ENCODE data around the gene FBN2. TPM values are rescaled to one million over a fixed set of nuclear protein-coding genes. Genes with fewer than 3 reads are reported as not detected.

FBN2 gene
- total RNA-seq, 4 donors from 2014 or later = 5.4 to 14.9 (median 10.1) TPM

- H3K27ac ChIP-seq (replicated peaks in 1 of 4) = no peak overlapping the region
- H3K4me3 ChIP-seq = no peak overlapping the region
- WGBS = 87% methylated on average over 3 of the region's 3 CpGs
- TF ChIP-seq POLR2AphosphoS5 (IDR thresholded peaks at IDR 0.05) = no peak
- no peak for TF ChIP-seq EP300 (IDR thresholded peaks at IDR 0.05)
- no peak for TF ChIP-seq CTCF (IDR thresholded peaks at IDR 0.05)
- TF ChIP-seq POLR2A (IDR thresholded peaks at IDR 0.05; ENCODE audit: low read depth) = no peak
- no peaks in the 10 kb centered on the region for H3K9me3 ChIP-seq
- no peaks in the 10 kb centered on the region for H3K27me3 ChIP-seq
- no peaks in the 10 kb centered on the region for H3K36me3 ChIP-seq
- H3K4me1 ChIP-seq = no peaks in the 10 kb centered on the region
- intact Hi-C loops (cut with DNase I) = no loop called here
- no peak for DNase-seq (ENCODE audit: extremely low spot score)
Measured at GRCh38 chr5:128243958-128244582, 294.0 kb downstream of the FBN2 start.

- Histone ChIP-seq H3K4me3 (no peak overlapping the region), H3K36me3 (no peaks in the 10 kb centered on the region), H3K4me1 (peaks cover 4 to 9% (median 7%) of the 10 kb centered on the region in 4 donors), H3K27ac (replicated peaks in 1 of 4) (no peak overlapping the region), H3K9me3 (no peaks in the 10 kb centered on the region), H3K27me3 (no peaks in the 10 kb centered on the region)
- no peak for DNase-seq (ENCODE audit: extremely low spot score)
- TF ChIP-seq POLR2A (IDR thresholded peaks at IDR 0.05; ENCODE audit: low read depth) = no peak
- no peak for TF ChIP-seq POLR2AphosphoS5 (IDR thresholded peaks at IDR 0.05)
- TF ChIP-seq CTCF (IDR thresholded peaks at IDR 0.05) = no peak
- no peak for TF ChIP-seq EP300 (IDR thresholded peaks at IDR 0.05)
- intact Hi-C loops (cut with DNase I) = no loop called here
- WGBS = 79% methylated on average over 2 of the region's 2 CpGs
Measured at GRCh38 chr5:128241051-128241695, 296.9 kb downstream of the FBN2 start.

GRCh38 chr5:128237546-128237945 is 300.5 kb downstream of the FBN2 start:
- 47% methylated on average over 8 of the region's 8 CpGs for WGBS
- H3K27me3 ChIP-seq = no peaks in the 10 kb centered on the region
- no peak for DNase-seq (ENCODE audit: extremely low spot score)
- intact Hi-C loops (cut with DNase I) = no loop called here
- no peaks in the 10 kb centered on the region for H3K36me3 ChIP-seq
- TF ChIP-seq EP300 (IDR thresholded peaks at IDR 0.05) (no peak), POLR2AphosphoS5 (IDR thresholded peaks at IDR 0.05) (no peak), POLR2A (IDR thresholded peaks at IDR 0.05; ENCODE audit: low read depth) (no peak), CTCF (IDR thresholded peaks at IDR 0.05) (no peak)
- no peaks in the 10 kb centered on the region for H3K9me3 ChIP-seq
- peaks cover 4 to 9% (median 7%) of the 10 kb centered on the region in 4 donors for H3K4me1 ChIP-seq
- no peak overlapping the region for H3K4me3 ChIP-seq
- H3K27ac ChIP-seq (replicated peaks in 1 of 4) = no peak overlapping the region

- TF ChIP-seq POLR2A (IDR thresholded peaks at IDR 0.05; ENCODE audit: low read depth) = no peak
- TF ChIP-seq POLR2AphosphoS5 (IDR thresholded peaks at IDR 0.05) = no peak
- no peak for TF ChIP-seq EP300 (IDR thresholded peaks at IDR 0.05)
- TF ChIP-seq CTCF (IDR thresholded peaks at IDR 0.05) = no peak
- intact Hi-C loops (cut with DNase I) = no loop called here
- Histone ChIP-seq H3K27me3 (no peaks in the 10 kb centered on the region), H3K4me3 (no peak overlapping the region), H3K9me3 (no peaks in the 10 kb centered on the region), H3K36me3 (no peaks in the 10 kb centered on the region), H3K4me1 (peaks cover 4 to 9% (median 7%) of the 10 kb centered on the region in 4 donors), H3K27ac (replicated peaks in 1 of 4) (no peak overlapping the region)
- DNase-seq (ENCODE audit: extremely low spot score) = peak; percentile 47
- 67% methylated on average over 2 of the region's 2 CpGs for WGBS
Measured at GRCh38 chr5:128237000-128237399, 301.0 kb downstream of the FBN2 start.

All from esophagus muscularis mucosa (tissue), 4 donors.